HG03039 (cell line): ENCODE results near the gene RABL6.
"Not testable (repeated sequence)": the region's sequence is repeated elsewhere in the genome, so short reads cannot be mapped to it uniquely, and the experiment has no call there.

Experiments
- ATAC-seq: cut with Tn5 transposase; IDR thresholded peaks from one replicate; pipeline ENCODE4 v1.9.1; 2021; ENCODE audit warnings: mild to moderate bottlenecking, moderate library complexity; ENCODE audit not compliant: unreplicated experiment

RABL6 gene

GRCh38 chr9:136855461-136856078 is 47.8 kb downstream of the RABL6 start:
- ATAC-seq = no peak

- ATAC-seq = no peak
Measured at GRCh38 chr9:136856079-136856476, 48.3 kb downstream of the RABL6 start.

- ATAC-seq = no peak
Measured at GRCh38 chr9:136856541-136857141, 48.9 kb downstream of the RABL6 start.

- ATAC-seq = no peak
Measured at GRCh38 chr9:136857166-136857565, 49.4 kb downstream of the RABL6 start.

- no peak for ATAC-seq
Measured at GRCh38 chr9:136857581-136858412, 50.0 kb downstream of the RABL6 start.

- ATAC-seq = no peak
Measured at GRCh38 chr9:136858452-136858843, 50.7 kb downstream of the RABL6 start.

GRCh38 chr9:136858844-136859757 is 51.4 kb downstream of the RABL6 start:
- no peak for ATAC-seq

GRCh38 chr9:136860529-136860928 is 52.8 kb downstream of the RABL6 start:
- no peak for ATAC-seq

GRCh38 chr9:136860933-136861873 is 53.5 kb downstream of the RABL6 start:
- no peak for ATAC-seq

GRCh38 chr9:136861874-136862457 is 54.2 kb downstream of the RABL6 start:
- ATAC-seq = no peak

GRCh38 chr9:136862849-136863622 is 55.3 kb downstream of the RABL6 start:
- ATAC-seq = no peak

GRCh38 chr9:136863623-136864273 is 56.0 kb downstream of the RABL6 start:
- no peak for ATAC-seq

GRCh38 chr9:136865041-136865767 is 57.5 kb downstream of the RABL6 start:
- ATAC-seq = no peak

- ATAC-seq = no peak
Measured at GRCh38 chr9:136865768-136866103, 58.0 kb downstream of the RABL6 start.

GRCh38 chr9:136866898-136867421 is 59.2 kb downstream of the RABL6 start:
- ATAC-seq = not testable (repeated sequence)

GRCh38 chr9:136867480-136867879 is 59.7 kb downstream of the RABL6 start:
- ATAC-seq = no peak

- ATAC-seq = no peak
Measured at GRCh38 chr9:136867917-136868316, 60.2 kb downstream of the RABL6 start.
